ENCODE data around the gene MLST8.

Gene MLST8

DNA sequence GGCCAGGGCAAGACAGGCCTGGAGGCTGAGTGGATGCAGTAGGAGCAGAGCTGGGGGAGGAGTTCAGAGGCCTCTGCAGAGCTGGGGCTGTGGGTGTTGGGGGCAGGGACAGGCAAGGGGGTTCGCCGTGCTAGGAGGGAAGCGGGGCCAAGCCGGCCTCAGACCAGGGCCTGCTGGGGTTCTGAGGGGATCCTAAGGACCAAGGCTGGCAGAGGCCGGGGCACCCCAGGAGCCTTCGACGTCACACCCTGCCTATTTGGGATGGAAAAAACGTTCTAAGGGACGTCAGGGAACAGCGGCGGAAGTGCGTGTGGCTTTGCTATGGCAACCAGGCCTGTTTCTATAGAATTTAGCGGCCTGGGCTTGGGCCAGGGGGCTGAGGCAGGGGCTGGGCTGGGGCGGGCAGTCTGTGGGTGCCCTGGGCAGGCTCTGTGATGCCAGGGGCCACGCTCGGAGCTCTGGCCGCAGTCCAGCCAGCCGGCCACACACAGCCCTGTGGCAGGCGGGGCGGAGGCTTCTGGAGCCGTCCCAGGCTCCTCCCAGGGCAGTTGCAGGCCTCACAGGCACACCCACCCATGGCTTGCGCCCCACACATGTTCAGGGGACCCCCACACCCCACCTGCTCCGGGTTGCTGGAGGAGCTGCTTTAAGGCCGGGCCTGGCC, 45.9 kb upstream of the MLST8 start:
- peak overlapping the region; percentile 7; the same call in 1 of the 2 replicates for H3K4me3 ChIP-seq (replicated peaks; ENCODE audit: low read depth, low read length)
- DNase-seq (ENCODE audit: extremely low read depth, low read depth): no peak
- TF ChIP-seq, protein P1, sequence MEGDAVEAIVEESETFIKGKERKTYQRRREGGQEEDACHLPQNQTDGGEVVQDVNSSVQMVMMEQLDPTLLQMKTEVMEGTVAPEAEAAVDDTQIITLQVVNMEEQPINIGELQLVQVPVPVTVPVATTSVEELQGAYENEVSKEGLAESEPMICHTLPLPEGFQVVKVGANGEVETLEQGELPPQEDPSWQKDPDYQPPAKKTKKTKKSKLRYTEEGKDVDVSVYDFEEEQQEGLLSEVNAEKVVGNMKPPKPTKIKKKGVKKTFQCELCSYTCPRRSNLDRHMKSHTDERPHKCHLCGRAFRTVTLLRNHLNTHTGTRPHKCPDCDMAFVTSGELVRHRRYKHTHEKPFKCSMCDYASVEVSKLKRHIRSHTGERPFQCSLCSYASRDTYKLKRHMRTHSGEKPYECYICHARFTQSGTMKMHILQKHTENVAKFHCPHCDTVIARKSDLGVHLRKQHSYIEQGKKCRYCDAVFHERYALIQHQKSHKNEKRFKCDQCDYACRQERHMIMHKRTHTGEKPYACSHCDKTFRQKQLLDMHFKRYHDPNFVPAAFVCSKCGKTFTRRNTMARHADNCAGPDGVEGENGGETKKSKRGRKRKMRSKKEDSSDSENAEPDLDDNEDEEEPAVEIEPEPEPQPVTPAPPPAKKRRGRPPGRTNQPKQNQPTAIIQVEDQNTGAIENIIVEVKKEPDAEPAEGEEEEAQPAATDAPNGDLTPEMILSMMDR (IDR thresholded peaks at IDR 0.05; ENCODE audit: low read depth, low read length, missing control alignments): no peak

DNA sequence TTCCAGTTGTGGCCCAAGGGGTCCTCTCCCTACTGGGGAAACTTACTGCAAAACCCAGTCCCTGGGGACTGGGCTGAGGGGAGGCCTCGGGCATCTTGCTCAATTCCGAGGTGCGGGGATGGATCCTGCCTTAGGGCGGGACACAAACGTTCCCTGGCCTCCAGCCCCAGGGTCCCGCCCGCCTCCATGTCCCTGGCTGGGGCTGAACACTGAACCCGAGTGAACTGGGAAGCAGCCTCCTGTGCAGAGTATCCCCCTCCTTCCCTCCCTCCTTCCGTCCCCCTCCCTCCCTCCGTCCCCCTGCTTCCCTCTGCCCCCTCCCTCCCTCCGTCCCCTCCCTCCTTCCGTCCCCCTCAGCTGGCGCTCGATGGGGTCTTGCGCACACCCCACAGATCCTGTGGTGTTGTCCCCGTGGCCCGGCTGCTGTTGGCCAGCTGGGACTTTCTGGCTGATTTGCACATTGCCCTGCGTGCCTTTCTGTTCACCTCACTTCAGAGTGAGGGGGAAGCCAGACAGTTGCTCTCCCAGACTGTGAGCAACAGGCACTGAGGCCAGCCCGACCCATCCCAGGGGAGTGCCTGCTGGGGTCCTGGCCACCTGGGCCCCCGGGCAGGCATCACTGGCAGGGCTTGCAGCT, 44.2 kb upstream of the MLST8 start:
- no peak overlapping the region for H3K4me3 ChIP-seq (replicated peaks; ENCODE audit: low read depth, low read length)
- TF ChIP-seq, protein P1 (IDR thresholded peaks at IDR 0.05; ENCODE audit: low read depth, low read length, missing control alignments): no peak
- no peak for DNase-seq (ENCODE audit: extremely low read depth, low read depth)

DNA sequence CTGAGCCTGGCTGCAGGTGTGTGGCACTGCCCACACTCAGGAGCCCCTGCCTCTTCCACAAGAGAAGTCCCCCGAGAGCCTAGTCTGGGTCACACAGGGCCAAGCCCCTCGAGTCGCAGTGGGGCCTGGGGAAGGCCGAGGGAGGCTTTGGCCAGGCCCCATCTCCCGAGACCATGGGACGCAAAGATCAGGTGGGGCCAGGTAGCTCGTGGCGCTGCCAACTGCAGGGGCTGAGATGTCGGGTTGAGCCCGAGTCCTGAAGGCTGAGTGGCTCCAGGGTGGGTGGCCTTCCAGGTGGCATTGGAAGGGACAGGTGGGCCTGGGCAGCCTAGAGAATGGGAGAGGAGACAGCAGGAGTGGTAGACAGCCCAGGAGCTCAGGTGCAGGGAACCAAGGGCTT, 43.3 kb upstream of the MLST8 start:
- H3K4me3 ChIP-seq (replicated peaks; ENCODE audit: low read depth, low read length): no peak overlapping the region
- DNase-seq (ENCODE audit: extremely low read depth, low read depth): no peak
- TF ChIP-seq, protein P1 (IDR thresholded peaks at IDR 0.05; ENCODE audit: low read depth, low read length, missing control alignments): no peak

DNA sequence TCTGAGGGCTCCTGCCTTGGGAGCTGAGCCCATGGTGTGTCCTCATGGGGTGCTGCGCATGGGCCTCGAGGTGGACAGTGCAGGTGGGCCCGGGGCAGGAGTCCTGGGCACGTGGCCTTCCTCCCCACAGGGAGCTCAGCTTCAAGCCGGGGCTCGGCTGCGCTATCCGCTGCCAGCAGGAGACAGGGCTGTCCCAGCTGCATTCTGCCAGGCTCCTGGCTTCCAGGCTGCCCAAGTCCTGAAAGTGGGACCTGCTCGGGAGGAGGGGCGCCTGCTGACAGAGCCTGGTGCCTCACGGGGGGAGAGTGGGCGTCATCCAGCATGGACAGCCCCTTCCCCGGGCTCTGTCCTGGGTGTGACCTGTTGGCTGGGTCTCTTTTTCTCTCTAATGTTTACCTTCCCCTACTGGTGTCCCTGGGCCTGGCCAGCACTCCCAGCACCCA, 42.6 kb upstream of the MLST8 start:
- no peak overlapping the region for H3K4me3 ChIP-seq (replicated peaks; ENCODE audit: low read depth, low read length)
- TF ChIP-seq, protein P1 (IDR thresholded peaks at IDR 0.05; ENCODE audit: low read depth, low read length, missing control alignments): no peak
- DNase-seq (ENCODE audit: extremely low read depth, low read depth): no peak

DNA sequence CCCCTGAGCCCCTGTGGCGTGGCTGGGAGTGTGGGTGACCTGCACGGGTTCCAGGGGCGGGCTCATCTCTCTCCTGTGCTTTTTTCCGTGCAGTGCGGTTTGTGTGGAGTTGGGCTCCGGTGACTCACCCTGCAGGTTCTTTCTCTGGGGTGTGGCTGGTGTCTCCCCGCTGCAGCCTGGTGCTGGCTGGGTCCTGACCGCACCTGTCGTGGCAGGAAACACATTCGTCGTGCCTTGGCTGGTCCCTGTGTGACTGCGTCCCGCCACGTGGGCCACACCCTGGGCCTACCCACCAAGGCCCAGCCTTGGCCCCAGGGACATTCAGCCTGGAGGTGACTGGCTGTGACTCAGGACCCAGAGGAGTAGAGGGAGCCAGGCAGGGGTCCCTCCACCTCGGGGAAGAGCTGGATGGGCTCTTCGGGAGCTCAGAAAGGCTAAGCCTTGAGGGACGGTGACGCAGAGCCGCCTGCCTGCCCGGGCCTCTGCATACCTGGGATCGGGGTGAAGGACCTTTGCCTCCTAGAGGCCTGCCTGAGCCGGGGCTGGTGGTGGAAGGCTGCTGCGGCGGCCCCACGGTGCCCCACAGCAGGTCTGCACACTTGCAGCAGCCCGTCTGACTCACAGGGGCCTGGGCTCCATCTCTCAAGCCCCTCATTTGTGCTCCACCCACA, 41.9 kb upstream of the MLST8 start:
- no peak for DNase-seq (ENCODE audit: extremely low read depth, low read depth)
- TF ChIP-seq, protein P1 (IDR thresholded peaks at IDR 0.05; ENCODE audit: low read depth, low read length, missing control alignments): no peak
- no peak overlapping the region for H3K4me3 ChIP-seq (replicated peaks; ENCODE audit: low read depth, low read length)

DNA sequence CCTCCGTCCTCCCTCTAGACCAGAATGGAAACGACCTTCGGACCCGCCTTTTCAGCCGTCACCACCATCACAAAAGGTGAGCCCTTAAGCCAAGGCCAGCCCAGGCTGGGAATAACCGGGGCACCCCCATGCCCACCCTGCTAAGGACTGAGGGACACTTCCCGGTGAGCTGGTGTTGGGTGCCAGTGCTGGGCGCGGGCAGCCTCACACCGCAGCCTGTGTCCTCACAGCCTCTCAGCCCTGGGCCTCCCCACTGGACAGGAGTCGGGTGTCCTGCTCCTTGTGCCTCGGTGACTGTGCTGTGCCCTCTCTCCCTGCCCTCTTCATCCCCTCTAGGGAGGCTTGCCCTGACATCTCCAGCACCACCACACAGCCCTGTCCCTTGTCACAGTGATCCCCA, 39.4 kb upstream of the MLST8 start:
- DNase-seq (ENCODE audit: extremely low read depth, low read depth): no peak
- no peak overlapping the region for H3K4me3 ChIP-seq (replicated peaks; ENCODE audit: low read depth, low read length)
- TF ChIP-seq, protein P1 (IDR thresholded peaks at IDR 0.05; ENCODE audit: low read depth, low read length, missing control alignments): no peak

Data from HFF-Myc (cell line).